DND-41 (cell line): Measurements from ENCODE around the gene CA11.

ENCODE experiments used
- ATAC-seq: fragments of 200-7000 bp; cut with Tn5 transposase; 3 replicates; pipeline ENCODE4 v1.9.1; 2021; ENCODE audit warnings: low read depth; ENCODE audit not compliant: insufficient read depth
- DNase-seq: peaks from one replicate; pipeline ENCODE4 v3.0.0-alpha.2; 2020
- H2AFZ ChIP-seq: 2 replicates; pipeline ENCODE4 v1.6.0; 2012; ENCODE audit warnings: low read depth, low read length
- H3K27ac ChIP-seq: 2 replicates; pipeline ENCODE4 v1.5.1; 2012; ENCODE audit warnings: low read length, inconsistent platforms
- H3K27me3 ChIP-seq: fragments of 200-600 bp; sonication (generic); 2 replicates; pipeline ENCODE4 v1.6.0; 2012; ENCODE audit warnings: low read length, mild to moderate bottlenecking, inconsistent platforms; ENCODE audit not compliant: insufficient read depth, poor library complexity
- H3K36me3 ChIP-seq: 2 replicates; pipeline ENCODE4 v1.5.1; 2012; ENCODE audit warnings: low read length, inconsistent platforms; ENCODE audit not compliant: insufficient read depth
- H3K4me1 ChIP-seq: 2 replicates; pipeline ENCODE4 v1.5.1; 2012; ENCODE audit warnings: mild to moderate bottlenecking, low read length; ENCODE audit not compliant: insufficient read depth
- H3K4me2 ChIP-seq: 2 replicates; pipeline ENCODE4 v1.6.0; 2012; ENCODE audit warnings: mild to moderate bottlenecking, moderate library complexity, low read length, inconsistent platforms; ENCODE audit not compliant: insufficient read depth
- H3K4me3 ChIP-seq, 2 experiments: fragments of 200-600 bp in 1 of 2; shearing (Covaris generic) in 1 of 2; 2 replicates each; pipeline ENCODE4 v1.5.1; 2012 to 2016; ENCODE audit warnings: inconsistent platforms in 2 of 2, low read length in 2 of 2, mild to moderate bottlenecking in 2 of 2, low read depth in 1 of 2, moderate library complexity in 1 of 2
- H3K79me2 ChIP-seq: 2 replicates; pipeline ENCODE4 v1.6.0; 2012; ENCODE audit warnings: low read length, inconsistent platforms; ENCODE audit not compliant: insufficient read depth
- H3K9ac ChIP-seq: 2 replicates; pipeline ENCODE4 v1.6.0; 2012; ENCODE audit warnings: low read depth, mild to moderate bottlenecking, inconsistent platforms, low read length, moderate library complexity
- H3K9me3 ChIP-seq: 2 replicates; pipeline ENCODE4 v1.5.1; 2012; ENCODE audit warnings: low read length, moderate library complexity, mild to moderate bottlenecking, inconsistent platforms; ENCODE audit not compliant: insufficient read depth, severe bottlenecking
- H4K20me1 ChIP-seq: 2 replicates; pipeline ENCODE4 v1.6.0; 2012; ENCODE audit warnings: low read length; ENCODE audit not compliant: insufficient read depth
- CTCF ChIP-seq: IDR thresholded peaks from 2 replicates; pipeline ENCODE4 v1.5.1; 2012; ENCODE audit warnings: borderline replicate concordance, low read length, moderate library complexity, mild to moderate bottlenecking; ENCODE audit not compliant: poor library complexity, severe bottlenecking; ENCODE audit errors: extremely low read depth
- EZH2 ChIP-seq: IDR thresholded peaks from 3 replicates; pipeline ENCODE4 v1.6.1; 2012; ENCODE audit warnings: borderline replicate concordance, low read depth, mild to moderate bottlenecking, moderate library complexity, low read length, inconsistent platforms; ENCODE audit not compliant: severe bottlenecking

The CA11 gene

GRCh38 chr19:48686088-48686487 lies 40.1 kb upstream of the CA11 start:
- Histone ChIP-seq H3K4me2 (no peak overlapping the region), H3K36me3 (no peaks in the 10 kb centered on the region), H3K4me1 (no peaks in the 10 kb centered on the region), H3K9me3 (no peaks in the 10 kb centered on the region), H2AFZ (no peak overlapping the region), H3K9ac (no peak overlapping the region), H3K79me2 (no peaks in the 10 kb centered on the region), H3K27ac (no peak overlapping the region), H4K20me1 (no peaks in the 10 kb centered on the region; the same call in 1 of the 2 replicates), H3K27me3 (no peaks in the 10 kb centered on the region), H3K4me3 (no peak overlapping the region)
- no peak for ATAC-seq
- no peak for DNase-seq
- TF ChIP-seq CTCF (no peak), EZH2 (no peak)

GRCh38 chr19:48685583-48685982 lies 39.6 kb upstream of the CA11 start:
- Histone ChIP-seq H2AFZ (no peak overlapping the region), H4K20me1 (no peaks in the 10 kb centered on the region; the same call in 1 of the 2 replicates), H3K27me3 (no peaks in the 10 kb centered on the region), H3K36me3 (no peaks in the 10 kb centered on the region), H3K4me3 (no peak overlapping the region), H3K9me3 (no peaks in the 10 kb centered on the region), H3K9ac (no peak overlapping the region), H3K79me2 (no peaks in the 10 kb centered on the region), H3K27ac (no peak overlapping the region), H3K4me2 (no peak overlapping the region), H3K4me1 (no peaks in the 10 kb centered on the region)
- no peak for TF ChIP-seq EZH2
- no peak for TF ChIP-seq CTCF
- DNase-seq: no peak
- no peak for ATAC-seq

GRCh38 chr19:48683349-48683748 lies 37.4 kb upstream of the CA11 start:
- Histone ChIP-seq H3K27ac (no peak overlapping the region), H3K9ac (no peak overlapping the region), H3K27me3 (no peaks in the 10 kb centered on the region), H2AFZ (no peak overlapping the region), H3K79me2 (no peaks in the 10 kb centered on the region), H4K20me1 (no peaks in the 10 kb centered on the region; the same call in 1 of the 2 replicates), H3K36me3 (no peaks in the 10 kb centered on the region), H3K4me3 (no peak overlapping the region), H3K9me3 (no peaks in the 10 kb centered on the region), H3K4me1 (no peaks in the 10 kb centered on the region), H3K4me2 (no peak overlapping the region)
- DNase-seq (no peak), ATAC-seq (no peak)
- TF ChIP-seq CTCF: no peak
- no peak for TF ChIP-seq EZH2

- no peak overlapping the region for H2AFZ ChIP-seq
- no peaks in the 10 kb centered on the region for H3K36me3 ChIP-seq
- no peak overlapping the region for H3K9ac ChIP-seq
- H3K4me2 ChIP-seq: no peak overlapping the region
- no peak overlapping the region for H3K4me3 ChIP-seq
- peak; percentile 30 for DNase-seq
- ATAC-seq: peak; percentile 73
- H3K9me3 ChIP-seq: no peaks in the 10 kb centered on the region
- H3K4me1 ChIP-seq: no peaks in the 10 kb centered on the region
- TF ChIP-seq EZH2 (no peak), CTCF (no peak)
- H3K27ac ChIP-seq: no peak overlapping the region; the same call in 1 of the 2 replicates
- no peaks in the 10 kb centered on the region for H3K27me3 ChIP-seq
- H4K20me1 ChIP-seq: no peaks in the 10 kb centered on the region; the same call in 1 of the 2 replicates
- H3K79me2 ChIP-seq: no peaks in the 10 kb centered on the region
These were observed 35.1 kb upstream of the CA11 start for GRCh38 chr19:48681127-48681470.
